ENCODE data around the gene SEC16B. TPM values are rescaled to one million over a fixed set of nuclear protein-coding genes. Genes with fewer than 3 reads are reported as not detected.

SEC16B gene
- total and polyA plus RNA-seq, 2 of the 8 experiments (the other 6 are each of a cell fraction or from before 2014, with no cell fraction given), result 0.56 to 0.94 TPM

DNA sequence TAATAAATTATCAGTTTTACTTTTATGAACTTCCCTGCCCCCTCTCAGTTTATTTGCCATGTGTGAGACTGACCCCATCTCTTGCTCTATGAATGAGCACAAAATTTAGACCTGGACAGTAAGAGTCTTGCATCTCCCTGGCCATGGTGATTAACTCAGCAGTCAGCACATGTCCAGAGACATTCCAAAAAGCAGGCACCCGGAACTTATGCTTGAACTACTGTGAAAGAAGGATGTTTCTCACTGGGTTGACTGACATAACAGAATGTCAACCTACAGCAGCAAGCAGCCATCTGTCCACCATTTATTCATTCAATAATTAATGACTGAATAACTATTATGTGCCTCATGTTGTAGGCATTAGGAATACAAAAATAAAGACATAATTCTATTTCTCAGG is 11.3 kb upstream of the SEC16B start:
- DNase-seq (ENCODE audit: low read depth in 1 of 2, low spot score in 2 of 2) (no peak), FAIRE-seq (no peak)
- H4K5ac ChIP-seq (ENCODE audit: insufficient read length, low read depth, low read length), result no peak overlapping the region
- no peak overlapping the region for H2BK5ac ChIP-seq (ENCODE audit: low read depth, low read length)
- no peak overlapping the region for H3K9ac ChIP-seq (replicated peaks in 1 of 4; ENCODE audit: extremely low read depth in 1 of 4, low read depth in 3 of 4, low read length in 3 of 4)
- no peaks in the 10 kb centered on the region for H3K23me2 ChIP-seq (ENCODE audit: low read depth, low read length)
- peaks cover 0 to 1% (median 0%) of the 10 kb centered on the region in 4 experiments; a peak in 1 of 7 replicates for H3K4me1 ChIP-seq (replicated peaks in 1 of 4; ENCODE audit: control insufficient read depth in 3 of 4, insufficient read depth in 4 of 4, low read length in 3 of 4)
- no peaks in the 10 kb centered on the region for H3K27me3 ChIP-seq (replicated peaks in 1 of 4; ENCODE audit: control insufficient read depth in 3 of 4, extremely low read depth in 1 of 4, insufficient read depth in 3 of 4, low read length in 3 of 4)
- 94% methylated on average over 1 of the region's 1 CpG; no CpG with 5 or more reads in 1 of the 2 experiments for WGBS, 2 experiments (ENCODE audit: extremely low coverage in 1 of 2, insufficient coverage in 1 of 2, insufficient read length in 1 of 2, insufficient replicate concordance in 2 of 2, low coverage in 1 of 2, low lambda C conversion rate in 2 of 2, missing lambda C conversion rate in 1 of 2)
- TF ChIP-seq, protein P1, sequence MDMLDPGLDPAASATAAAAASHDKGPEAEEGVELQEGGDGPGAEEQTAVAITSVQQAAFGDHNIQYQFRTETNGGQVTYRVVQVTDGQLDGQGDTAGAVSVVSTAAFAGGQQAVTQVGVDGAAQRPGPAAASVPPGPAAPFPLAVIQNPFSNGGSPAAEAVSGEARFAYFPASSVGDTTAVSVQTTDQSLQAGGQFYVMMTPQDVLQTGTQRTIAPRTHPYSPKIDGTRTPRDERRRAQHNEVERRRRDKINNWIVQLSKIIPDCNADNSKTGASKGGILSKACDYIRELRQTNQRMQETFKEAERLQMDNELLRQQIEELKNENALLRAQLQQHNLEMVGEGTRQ (IDR thresholded peaks at IDR 0.05; ENCODE audit: low read length), result no peak
- no peak for TF ChIP-seq SIRT6 (IDR thresholded peaks at IDR 0.05; ENCODE audit: low read length)
- no peak for TF ChIP-seq SIX5 (IDR thresholded peaks at IDR 0.05; ENCODE audit: low read depth, low read length)
- TF ChIP-seq, protein P2, sequence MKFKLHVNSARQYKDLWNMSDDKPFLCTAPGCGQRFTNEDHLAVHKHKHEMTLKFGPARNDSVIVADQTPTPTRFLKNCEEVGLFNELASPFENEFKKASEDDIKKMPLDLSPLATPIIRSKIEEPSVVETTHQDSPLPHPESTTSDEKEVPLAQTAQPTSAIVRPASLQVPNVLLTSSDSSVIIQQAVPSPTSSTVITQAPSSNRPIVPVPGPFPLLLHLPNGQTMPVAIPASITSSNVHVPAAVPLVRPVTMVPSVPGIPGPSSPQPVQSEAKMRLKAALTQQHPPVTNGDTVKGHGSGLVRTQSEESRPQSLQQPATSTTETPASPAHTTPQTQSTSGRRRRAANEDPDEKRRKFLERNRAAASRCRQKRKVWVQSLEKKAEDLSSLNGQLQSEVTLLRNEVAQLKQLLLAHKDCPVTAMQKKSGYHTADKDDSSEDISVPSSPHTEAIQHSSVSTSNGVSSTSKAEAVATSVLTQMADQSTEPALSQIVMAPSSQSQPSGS (IDR thresholded peaks at IDR 0.05; ENCODE audit: low read length), result no peak
- H2BK12ac ChIP-seq (ENCODE audit: low read depth, low read length), result no peak overlapping the region
- no peaks in the 10 kb centered on the region for H3K9me3 ChIP-seq (ENCODE audit: insufficient read depth in 2 of 2, low read depth in 1 of 2, low read length in 1 of 2)
- no peak overlapping the region for H3K56ac ChIP-seq (replicated peaks; ENCODE audit: insufficient read length, low read depth, low read length)
- H3K27ac ChIP-seq (ENCODE audit: low read depth, low read length), result no peak overlapping the region
- no peak overlapping the region for H3K23ac ChIP-seq (ENCODE audit: insufficient read length)
- ChIA-PET CTCF (ENCODE audit: partially characterized antibody) (no interaction called here), POLR2A (ENCODE audit: partially characterized antibody) (interaction anchor here (0.8 kb wide), 1 partner anchor 33 kb away, joined by 3 read pairs; no protein-coding TSS in a partner anchor)
- no peak overlapping the region for H2BK15ac ChIP-seq (ENCODE audit: low read length)
- H3K18ac ChIP-seq (ENCODE audit: extremely low read depth, low read length), result no peak overlapping the region
- H3K79me2 ChIP-seq (ENCODE audit: control insufficient read depth in 1 of 2, insufficient read depth in 2 of 2, low read length in 2 of 2), result no peaks in the 10 kb centered on the region
- H2AFZ ChIP-seq (ENCODE audit: low read length), result no peak overlapping the region
- no peak overlapping the region for H4K8ac ChIP-seq (ENCODE audit: extremely low read depth, insufficient read depth, low read length)
- H3K4me2 ChIP-seq (ENCODE audit: insufficient read depth in 1 of 2, low read depth in 2 of 2, low read length in 2 of 2), result no peak overlapping the region
- no peak overlapping the region for H2AK5ac ChIP-seq (ENCODE audit: low read depth, low read length)
- H4K20me1 ChIP-seq (replicated peaks in 1 of 2; ENCODE audit: control insufficient read depth in 1 of 2, insufficient read depth in 2 of 2, low read length in 2 of 2), result no peaks in the 10 kb centered on the region
- H4K91ac ChIP-seq (replicated peaks; ENCODE audit: insufficient read length, low read length), result no peak overlapping the region
- H3K79me1 ChIP-seq (ENCODE audit: low read depth, low read length), result no peaks in the 10 kb centered on the region
- no peak overlapping the region for H3K4me3 ChIP-seq (ENCODE audit: extremely low read depth in 1 of 4, insufficient read depth in 2 of 4, low read depth in 3 of 4, low read length in 4 of 4)
- no peaks in the 10 kb centered on the region for H3K36me3 ChIP-seq (ENCODE audit: control insufficient read depth in 2 of 4, insufficient read depth in 4 of 4, low read length in 3 of 4)
- H2BK20ac ChIP-seq (ENCODE audit: low read length), result no peak overlapping the region
- no peak overlapping the region for H3K4ac ChIP-seq (replicated peaks; ENCODE audit: insufficient read length, low read depth, low read length)
- no peak overlapping the region for H2BK120ac ChIP-seq (replicated peaks; ENCODE audit: low read depth, low read length)
- no peak overlapping the region for H3K14ac ChIP-seq (ENCODE audit: insufficient read length)

All from H1 (cell line).